ENCODE results near the gene PRDM5. TPM values are rescaled to one million over a fixed set of nuclear protein-coding genes. Genes with fewer than 3 reads are reported as not detected.
"Not testable (repeated sequence)": the region's sequence is repeated elsewhere in the genome, so short reads cannot be mapped to it uniquely, and the experiment has no call there.

Gene PRDM5
- total RNA-seq, 1 donor from 2014 or later, result 4.3 TPM

- no peak for ATAC-seq
These were observed 227.6 kb downstream of the PRDM5 start for GRCh38 chr4:120694973-120695372.

GRCh38 chr4:120693816-120694215 is 228.7 kb downstream of the PRDM5 start:
- ATAC-seq, result no peak

GRCh38 chr4:120692964-120693363 is 229.6 kb downstream of the PRDM5 start:
- ATAC-seq, result peak; percentile 47

GRCh38 chr4:120691536-120691935 is 231.0 kb downstream of the PRDM5 start:
- no peak for ATAC-seq

GRCh38 chr4:120691106-120691505 is 231.4 kb downstream of the PRDM5 start:
- ATAC-seq, result no peak

GRCh38 chr4:120688791-120689190 is 233.7 kb downstream of the PRDM5 start:
- ATAC-seq, result no peak

- no peak for ATAC-seq
These were observed 236.7 kb downstream of the PRDM5 start for GRCh38 chr4:120685756-120686278.

- ATAC-seq, result no peak
These were observed 238.5 kb downstream of the PRDM5 start for GRCh38 chr4:120683897-120684540.

GRCh38 chr4:120682981-120683380 is 239.5 kb downstream of the PRDM5 start:
- no peak for ATAC-seq

GRCh38 chr4:120680647-120681228 is 241.8 kb downstream of the PRDM5 start:
- no peak for ATAC-seq

- no peak for ATAC-seq
These were observed 248.8 kb downstream of the PRDM5 start for GRCh38 chr4:120673696-120674095.

GRCh38 chr4:120672558-120673147 is 249.9 kb downstream of the PRDM5 start:
- no peak for ATAC-seq

GRCh38 chr4:120672076-120672475 is 250.4 kb downstream of the PRDM5 start:
- ATAC-seq, result no peak

- ATAC-seq, result no peak
These were observed 251.0 kb downstream of the PRDM5 start for GRCh38 chr4:120671538-120671937.

GRCh38 chr4:120667102-120667501 is 255.4 kb downstream of the PRDM5 start:
- no peak for ATAC-seq

- ATAC-seq, result no peak
These were observed 257.7 kb downstream of the PRDM5 start for GRCh38 chr4:120664851-120665250.

- no peak for ATAC-seq
These were observed 262.8 kb downstream of the PRDM5 start for GRCh38 chr4:120659616-120660170.

GRCh38 chr4:120658772-120659171 is 263.8 kb downstream of the PRDM5 start:
- no peak for ATAC-seq

- no peak for ATAC-seq
These were observed 268.5 kb downstream of the PRDM5 start for GRCh38 chr4:120653804-120654573.

- not testable (repeated sequence) for ATAC-seq
These were observed 274.2 kb downstream of the PRDM5 start for GRCh38 chr4:120648336-120648735.

Data from esophagus mucosa (tissue), 1 donor.